HG03097 (cell line): ENCODE results near the gene GRAP2.
"Not testable (repeated sequence)": the region's sequence is repeated elsewhere in the genome, so short reads cannot be mapped to it uniquely, and the experiment has no call there.

Experiments used
- ATAC-seq: cut with Tn5 transposase; IDR thresholded peaks from one replicate; pipeline ENCODE4 v1.9.1; 2021; ENCODE audit not compliant: unreplicated experiment, low FRiP score

The GRAP2 gene

DNA sequence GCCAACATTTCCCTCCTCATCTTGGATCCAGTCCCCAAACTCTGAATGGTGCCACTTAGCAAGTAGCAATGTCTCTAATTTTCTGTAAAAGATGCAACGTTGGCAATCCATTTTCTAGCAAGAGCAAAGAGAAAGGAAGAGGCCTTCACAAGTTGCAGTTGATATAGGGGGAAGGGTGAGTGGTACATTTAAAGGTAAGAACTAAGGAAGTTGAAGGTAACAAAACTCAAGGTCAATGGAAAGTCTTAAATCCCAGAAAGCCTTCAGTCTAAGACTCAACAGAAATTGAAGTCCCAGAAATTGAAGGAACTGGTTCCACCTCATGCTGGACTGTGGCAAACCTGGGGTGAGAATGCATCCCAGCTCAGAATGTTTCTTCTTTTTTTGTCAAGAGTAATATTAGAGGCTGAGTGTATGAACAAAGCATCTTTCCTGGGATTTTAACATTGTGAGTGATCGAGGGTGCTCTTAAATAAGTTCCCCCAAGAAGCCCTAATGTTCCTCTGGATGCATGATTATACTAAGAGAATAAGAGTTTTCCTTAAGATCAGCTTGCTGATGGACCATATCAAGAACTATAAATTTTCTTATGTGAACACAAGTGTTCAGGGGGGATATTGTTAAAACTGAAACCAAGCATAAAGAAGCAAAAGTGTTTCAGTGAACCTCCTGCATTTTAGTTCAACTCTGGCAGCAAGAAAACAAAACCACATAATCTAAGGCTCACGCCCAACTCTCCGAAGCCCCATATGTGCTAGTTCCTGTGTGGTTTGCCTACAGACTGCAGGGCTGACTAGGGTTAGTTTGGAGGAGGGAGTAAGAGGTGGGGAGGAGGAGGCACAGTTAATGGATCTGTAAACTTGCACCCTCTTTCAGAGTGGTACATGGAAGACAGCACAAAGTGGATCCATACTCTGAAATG lies at the start of gene GRAP2:
Gene GRAP2 (plus strand): TSS at position 779 of the 922 bp plus-strand sequence. CDS start 46,023 bp downstream, outside the sequence.
- ATAC-seq, result peak; percentile 62

DNA sequence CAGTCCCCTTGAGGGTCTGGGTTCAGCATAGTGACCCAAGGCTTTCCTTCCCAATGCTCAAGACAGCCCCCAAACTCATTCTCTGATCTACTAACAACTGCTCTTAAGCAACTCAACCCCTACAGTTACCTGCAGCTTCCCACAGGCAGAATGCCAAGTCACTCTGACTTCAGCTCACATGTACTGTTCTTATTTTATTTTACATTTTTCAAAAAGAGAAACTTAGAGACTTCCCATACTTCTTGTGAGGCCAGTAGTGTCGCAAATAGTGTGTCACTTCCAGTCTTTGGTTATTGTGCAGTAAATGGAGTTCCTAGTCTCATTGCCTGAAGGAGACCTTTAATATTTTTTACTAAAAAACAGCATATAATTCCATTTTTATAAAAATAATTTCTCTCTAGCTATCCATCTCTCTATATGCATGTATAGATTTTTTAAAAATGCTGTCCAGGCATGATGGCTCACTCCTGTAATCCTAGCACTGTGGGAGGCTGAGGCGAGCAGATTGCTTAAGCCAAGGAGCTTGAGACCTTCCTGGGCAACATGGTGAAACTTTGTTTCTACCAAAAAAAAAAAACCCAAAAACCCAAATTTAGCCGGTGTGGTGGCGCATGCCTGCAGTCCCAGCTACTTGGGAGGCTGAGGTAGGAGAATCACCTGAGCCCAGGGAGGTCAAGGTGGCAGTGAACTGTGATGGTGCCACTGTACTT lies 49.1 kb upstream of the GRAP2 start:
- ATAC-seq, result no peak

DNA sequence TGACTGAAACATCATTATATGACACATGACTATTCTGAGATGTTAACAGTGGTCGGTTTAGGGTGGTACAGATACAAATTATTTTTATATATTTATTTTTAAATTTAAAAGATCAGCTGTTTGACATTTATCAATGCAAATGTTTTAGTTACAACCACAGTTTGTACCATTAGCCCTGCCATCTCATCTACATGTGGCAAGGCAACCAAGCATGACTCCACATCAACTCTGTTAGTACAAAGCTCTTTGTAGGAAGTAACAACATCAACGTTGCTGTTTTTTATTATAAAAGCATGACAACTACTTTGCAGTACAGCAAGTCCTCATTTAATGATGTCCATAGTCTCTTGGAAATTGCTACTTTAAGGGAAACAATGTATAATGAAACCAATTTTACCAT lies 48.1 kb upstream of the GRAP2 start:
- ATAC-seq, result no peak

DNA sequence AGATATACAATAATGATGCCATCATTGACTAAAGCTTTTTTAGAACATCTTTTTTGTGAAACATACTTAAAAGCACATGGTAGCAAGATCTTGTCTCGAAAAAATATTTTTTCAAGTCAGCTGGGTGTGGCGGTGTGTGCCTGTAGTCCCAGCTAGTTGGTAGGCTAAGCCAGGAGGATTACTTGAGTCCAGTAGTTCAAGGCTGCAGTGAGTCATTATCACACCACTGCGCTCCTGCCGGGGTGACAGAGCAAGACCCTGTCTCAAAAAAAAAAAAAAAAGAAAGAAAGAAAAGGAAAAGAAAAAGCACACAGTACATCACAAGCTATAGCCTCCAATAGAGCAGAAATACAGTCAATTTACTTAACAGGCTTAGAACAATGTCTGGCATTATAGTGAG lies 44.3 kb upstream of the GRAP2 start:
- ATAC-seq, result no peak

DNA sequence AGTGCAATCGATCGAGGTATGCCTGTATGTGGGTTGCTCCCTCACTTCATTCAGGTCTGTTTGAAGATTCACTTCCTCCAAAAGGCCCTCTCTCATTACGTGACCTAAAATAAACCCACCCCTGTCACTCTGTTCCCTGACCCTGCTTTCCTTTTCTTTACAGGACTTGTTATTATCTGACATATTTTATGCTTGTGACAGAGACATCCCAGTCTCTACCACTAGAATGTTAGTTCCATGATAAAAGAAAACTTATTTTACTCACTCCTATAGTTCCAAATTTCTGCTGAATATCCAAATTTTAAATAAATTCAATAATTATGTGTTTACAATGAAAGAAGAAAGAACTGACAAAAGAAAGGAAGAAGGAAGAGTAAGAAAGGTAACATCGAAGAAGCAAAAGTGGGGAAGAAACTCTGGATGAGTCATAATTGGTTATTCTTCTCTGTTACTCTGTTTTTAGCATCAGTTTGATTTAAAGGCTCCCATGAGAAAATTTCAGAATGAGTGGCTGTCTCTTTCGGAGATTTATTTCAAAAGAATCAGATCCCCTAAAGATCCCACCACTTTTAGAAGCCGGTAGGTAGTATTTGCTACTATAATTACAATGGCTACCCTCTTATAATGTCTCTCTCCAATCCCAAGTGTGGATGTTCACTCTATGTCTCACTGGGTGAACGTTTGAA lies 40.8 kb upstream of the GRAP2 start:
- ATAC-seq, result no peak

DNA sequence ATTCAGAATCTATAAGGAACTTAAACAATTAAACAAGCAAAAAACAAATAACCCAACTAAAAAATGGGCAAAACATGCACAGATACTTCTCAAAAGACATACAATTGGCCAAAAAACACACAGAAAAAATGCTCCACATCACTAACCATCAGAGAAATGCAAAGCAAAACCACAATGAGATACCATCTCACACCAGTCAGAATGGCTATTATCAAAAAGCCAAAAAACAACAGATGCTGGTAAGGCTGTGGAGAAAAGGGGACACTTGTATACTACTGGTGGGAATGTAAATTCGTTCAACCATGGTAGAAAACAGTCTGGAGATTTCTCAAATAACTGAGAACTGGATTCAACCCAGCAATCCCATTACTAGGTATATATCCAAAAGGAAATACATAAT lies 32.1 kb upstream of the GRAP2 start:
- no peak for ATAC-seq

DNA sequence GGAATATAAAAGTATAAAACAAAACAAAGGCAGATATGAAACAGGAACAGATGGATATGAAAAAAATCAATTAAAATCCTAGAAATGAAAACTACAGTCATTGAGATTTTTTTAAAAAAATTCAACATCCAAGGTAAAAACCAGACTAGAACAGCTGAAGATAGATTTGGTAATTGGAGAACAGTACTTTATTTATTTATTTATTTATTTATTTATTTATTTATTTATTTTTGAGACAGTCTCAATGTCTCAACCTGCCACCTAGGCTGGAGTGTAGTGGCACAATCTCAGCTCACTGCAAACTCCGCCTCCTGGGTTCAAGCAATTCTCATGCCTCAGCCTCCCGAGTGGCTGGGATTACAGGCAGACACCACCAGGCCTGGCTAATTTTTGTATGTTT lies 31.1 kb upstream of the GRAP2 start:
- ATAC-seq, result not testable (repeated sequence)

DNA sequence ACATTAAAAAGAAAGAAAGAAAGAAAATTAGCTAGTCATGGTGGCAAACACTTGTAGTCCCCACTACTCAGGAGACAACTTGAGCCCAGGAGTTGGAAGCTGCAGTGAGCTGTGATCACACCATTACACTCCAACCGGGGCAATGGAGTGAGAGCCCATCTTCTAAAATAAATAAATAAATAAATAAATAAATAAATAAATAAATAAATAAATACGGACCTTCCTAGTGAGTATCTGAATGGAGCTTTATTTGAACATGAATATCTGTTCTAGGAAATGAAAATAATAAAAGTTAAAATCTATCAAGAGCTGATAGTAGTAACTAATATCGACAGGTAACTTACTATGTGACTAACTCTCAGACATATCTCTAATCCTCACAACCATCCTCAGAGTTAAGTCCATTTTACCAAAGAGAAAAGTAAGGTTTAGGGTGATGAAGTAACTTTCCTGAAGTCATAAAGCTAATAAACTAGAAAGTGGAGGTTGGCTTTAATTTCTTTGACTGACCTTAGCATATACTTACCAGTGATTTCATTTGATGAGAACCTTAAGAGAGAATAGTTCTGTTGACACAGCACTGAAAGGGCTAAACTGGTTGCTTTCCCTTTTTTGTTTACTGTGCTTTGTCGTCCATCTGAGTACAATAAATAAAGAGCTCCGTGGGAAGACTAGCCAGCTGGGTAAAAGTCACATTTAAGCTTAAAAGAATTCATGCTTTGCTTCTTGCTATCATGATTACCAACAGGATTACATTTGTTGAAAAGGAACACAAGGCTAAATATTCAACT lies 29.7 kb upstream of the GRAP2 start:
- no peak for ATAC-seq

DNA sequence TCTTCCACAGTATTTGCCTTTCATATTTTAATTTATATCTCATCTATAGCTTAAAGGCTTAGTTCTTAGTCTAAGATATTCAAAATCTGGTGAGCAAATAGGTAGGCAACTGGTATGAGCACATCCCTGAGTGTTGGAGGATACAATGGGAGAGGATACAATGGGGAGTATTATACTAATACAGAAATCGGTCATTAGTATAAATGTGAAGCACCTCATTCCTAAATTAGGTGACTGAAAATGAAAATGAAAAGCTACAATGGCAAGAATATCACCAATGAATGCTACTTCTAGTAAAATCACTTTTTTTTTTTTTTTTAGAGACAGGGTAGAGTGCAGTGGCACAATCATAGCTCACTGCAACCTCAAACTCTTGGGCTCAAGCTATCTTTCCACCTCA lies 28.3 kb upstream of the GRAP2 start:
- no peak for ATAC-seq

DNA sequence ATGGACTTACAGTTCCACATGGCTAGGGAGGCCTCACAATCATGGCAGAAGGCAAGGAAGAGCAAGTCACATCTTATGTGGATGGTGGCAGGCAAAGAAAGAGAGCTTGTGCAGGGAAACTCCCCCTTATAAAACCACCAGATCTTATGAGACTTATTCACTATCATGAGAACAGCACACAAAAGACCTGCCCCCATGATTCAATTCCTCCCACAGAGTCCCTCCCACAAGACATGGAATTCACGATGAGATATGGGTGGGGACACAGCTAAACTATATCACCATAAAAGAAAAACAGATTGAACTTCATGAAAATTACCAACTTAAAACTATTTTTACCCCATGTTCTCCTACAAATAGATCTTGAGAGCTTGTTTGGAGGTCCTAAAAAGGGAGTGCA lies 26.9 kb upstream of the GRAP2 start:
- ATAC-seq, result no peak

DNA sequence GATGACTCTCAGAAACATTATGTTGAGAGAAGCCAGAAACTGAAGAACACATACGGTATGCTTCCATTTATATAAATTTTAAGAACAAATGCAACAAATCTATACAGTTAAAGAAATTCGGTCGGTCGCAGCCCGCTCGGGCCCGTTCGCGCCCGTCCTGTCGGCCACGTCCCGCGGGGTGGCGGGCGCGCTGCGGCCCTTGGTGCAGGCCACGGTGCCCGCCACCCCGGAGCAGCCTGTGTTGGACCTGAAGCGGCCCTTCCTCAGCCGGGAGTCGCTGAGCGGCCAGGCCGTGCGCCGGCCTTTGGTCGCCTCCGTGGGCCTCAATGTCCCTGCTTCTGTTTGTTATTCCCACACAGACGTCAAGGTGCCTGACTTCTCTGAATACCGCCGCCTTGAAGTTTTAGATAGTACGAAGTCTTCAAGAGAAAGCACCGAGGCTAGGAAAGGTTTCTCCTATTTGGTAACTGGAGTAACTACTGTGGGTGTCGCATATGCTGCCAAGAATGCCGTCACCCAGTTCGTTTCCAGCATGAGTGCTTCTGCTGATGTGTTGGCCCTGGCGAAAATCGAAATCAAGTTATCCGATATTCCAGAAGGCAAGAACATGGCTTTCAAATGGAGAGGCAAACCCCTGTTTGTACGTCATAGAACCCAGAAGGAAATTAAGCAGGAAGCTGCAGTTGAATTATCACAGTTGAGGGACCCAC lies 25.6 kb upstream of the GRAP2 start:
- ATAC-seq, result not testable (repeated sequence)

DNA sequence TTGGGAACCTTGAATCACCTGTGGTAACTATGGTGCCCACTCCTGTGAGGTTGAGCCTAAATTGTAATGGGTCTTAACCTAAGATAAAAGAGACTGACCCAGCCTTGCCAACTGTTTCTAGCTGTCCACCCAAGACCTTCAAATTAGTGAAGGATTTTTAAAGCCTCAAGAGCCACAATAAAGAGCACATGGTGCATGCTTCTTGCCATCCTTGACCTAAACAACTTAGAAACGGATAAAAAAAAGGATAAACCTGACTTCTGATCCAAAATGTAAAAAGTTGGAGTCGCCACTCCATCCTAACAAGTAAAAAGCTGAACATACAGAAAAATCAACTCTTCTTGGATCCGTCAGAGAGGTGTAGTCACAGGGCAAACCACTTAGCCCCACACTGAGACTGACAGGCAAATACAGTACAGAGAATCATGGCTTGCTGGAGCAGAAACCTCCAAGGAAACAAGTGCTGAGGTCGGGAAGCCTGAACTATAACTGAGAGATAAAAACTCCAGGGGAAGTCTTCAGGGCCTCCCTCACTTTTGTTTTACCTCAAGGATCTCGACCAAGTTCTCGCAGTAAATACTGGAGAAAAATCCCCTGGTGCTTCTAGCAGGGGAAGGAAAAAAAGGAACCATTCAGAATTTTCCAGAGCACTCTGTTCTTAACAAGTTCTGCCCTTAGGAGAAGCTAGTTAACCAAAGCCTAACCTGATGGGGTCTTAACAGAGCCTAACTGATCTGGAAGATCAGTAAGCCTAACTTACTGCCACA lies 23.6 kb upstream of the GRAP2 start:
- no peak for ATAC-seq

DNA sequence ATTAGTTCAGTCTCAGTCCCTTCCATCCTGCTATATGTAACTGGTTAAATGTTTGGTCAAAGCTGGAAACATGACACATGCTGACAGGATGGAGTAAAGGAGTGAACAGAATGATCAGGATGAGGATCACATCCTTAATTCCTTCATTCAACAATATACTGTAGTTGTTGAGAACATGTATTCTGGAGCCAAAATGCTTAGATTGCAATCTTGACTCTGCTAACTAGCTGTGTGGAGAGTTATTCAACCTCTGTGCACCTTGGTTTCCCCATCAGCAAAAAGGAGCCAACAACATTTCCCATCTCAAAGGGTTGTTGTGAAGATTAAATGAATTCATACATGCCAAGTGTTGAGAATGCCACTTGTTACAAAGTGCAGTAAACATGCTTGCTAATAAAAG lies 20.2 kb upstream of the GRAP2 start:
- no peak for ATAC-seq

DNA sequence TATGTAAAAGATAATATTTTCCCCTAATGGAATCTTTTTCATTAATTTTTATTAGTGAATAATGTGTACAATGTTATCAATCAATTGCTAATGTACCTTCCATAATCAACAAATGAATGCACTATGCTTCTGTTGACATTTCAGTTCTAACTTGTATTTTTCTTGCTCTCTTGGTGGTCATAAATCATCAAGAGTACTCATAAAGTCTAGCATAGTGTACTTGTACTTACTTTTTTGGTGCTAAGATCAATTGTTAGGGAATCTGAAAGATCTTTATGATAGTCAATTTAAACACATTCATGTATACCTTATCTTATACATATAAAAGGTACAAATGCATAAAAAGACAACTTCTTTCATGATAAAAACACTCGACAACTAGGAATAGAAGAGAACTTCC lies 17.8 kb upstream of the GRAP2 start:
- ATAC-seq, result no peak

DNA sequence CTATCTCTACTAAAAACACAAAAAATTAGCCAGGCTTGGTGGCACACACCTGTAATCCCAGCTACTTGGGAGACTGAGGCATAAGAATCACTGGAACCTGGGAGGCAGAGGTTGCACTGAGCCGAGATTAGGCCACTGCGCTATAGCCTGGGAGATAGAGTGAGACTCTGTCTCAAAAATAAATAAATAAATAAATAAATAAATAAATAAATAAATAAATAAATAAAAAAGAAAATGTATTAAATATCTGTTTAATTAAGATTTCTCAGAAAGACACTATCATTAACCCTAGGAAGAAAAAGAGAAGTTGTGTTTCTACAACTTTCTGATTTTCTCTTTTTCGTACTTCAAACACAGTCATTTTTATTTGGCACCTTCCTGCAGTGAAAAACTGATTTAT lies 11.0 kb upstream of the GRAP2 start:
- ATAC-seq, result not testable (repeated sequence)

DNA sequence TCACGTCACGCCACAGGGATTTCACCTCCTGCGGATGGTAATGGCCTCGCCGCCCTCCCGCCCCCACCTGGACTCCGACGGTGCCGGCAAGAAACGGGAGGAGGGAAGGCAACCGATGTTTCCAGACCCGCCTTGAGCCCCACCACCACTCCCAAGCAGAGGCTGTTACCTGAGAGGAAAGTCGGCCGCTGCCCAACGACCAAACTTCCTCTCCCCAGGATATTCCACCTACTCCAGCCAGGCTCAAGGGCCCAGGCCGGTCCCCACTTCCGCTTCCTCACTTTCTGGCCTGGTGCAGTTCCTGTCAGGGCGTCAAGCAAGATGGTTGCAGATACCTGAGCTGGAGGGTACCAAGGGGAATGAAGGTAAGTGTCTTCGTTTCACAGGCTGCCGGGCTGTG lies 7.4 kb upstream of the GRAP2 start, which contains the start of gene ENTHD1:
Gene ENTHD1 (minus strand): TSS at position 235 of the 400 bp plus-strand sequence. CDS start 6,012 bp downstream, outside the sequence.
- no peak for ATAC-seq

DNA sequence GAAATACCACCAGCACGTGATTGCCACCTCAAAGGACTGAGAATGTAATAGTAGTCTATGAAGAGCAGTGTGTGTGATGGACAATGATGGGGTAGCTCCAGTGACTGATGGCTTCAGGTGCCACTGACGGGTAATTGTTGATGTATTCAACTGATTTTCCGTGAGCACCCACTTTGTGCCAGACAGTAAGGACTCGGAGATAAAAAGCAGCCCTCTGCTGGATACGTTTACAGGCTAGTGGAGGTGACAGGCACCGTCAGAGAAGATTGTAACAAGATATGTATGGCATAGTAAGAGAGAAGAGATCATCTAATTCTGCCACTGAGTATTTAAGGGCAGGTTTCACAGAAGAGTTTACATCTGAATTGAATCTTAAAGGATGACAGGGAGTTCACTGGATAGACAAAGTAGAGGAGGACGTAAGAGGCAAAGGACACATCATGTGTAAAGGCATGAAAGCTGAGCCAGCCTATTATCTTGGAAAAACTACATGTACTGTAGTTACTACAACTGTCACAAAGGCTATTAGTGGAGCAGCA lies 6.3 kb upstream of the GRAP2 start:
- ATAC-seq, result no peak

DNA sequence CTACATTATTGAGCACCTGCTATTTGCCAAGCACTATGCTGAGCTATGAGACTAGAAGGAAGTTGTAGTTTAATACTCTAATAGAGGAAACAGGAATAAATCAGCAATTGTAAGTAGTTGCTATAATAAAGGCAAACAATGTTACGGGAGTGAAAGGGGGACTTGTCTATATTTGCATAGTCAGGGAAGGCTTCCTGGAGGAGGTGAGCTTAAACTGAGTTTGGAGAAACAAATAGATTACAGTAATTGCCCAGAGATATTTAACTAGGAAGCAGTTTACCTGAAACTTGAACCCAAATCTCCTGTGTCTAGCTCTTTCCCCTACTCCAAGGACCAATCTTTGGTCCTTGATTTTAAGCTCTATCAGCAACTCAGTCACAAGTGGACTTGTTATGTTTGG lies 5.2 kb upstream of the GRAP2 start:
- ATAC-seq, result no peak
